GM18861 (cell line): ENCODE results near the gene KIRREL2.

Source experiments
- ATAC-seq: cut with Tn5 transposase; IDR thresholded peaks from one replicate; pipeline ENCODE4 v1.9.1; 2021; ENCODE audit not compliant: unreplicated experiment

The KIRREL2 gene

DNA sequence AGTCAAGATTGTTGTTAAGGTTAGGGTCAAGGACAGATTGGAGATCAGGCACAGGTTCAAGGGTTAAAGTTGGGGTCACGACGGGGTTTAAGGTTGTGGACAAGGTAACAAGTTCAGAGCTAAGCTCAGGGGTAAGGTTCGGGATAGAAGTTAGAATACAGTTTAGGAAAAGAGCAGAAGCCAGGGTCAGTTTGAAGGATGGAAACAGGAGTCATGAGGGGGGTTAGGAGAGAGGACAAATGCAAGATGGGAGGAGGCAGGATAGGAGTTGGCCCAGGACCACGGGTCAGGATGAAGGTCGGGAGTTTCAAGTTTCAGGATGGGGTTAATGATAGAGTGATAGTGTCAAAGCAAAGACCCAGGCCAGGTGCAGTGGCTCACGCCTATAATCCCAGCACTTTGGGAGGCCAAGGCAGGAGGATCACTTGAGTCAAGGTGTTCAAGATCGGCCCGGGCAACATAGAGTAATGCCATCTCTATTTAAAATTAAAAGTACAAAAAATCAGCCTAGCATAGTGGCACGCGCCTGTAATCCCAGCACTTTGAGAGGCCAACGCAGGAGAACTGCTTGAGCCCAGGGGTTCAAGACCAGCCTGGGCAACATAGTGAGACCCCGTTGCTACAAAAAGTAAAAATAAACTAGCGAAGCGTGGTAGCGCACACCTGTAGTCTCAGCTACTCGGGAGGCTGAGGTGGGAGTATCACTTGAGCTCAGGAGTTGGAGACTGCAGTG is 12.1 kb upstream of the KIRREL2 start:
- ATAC-seq = no peak

DNA sequence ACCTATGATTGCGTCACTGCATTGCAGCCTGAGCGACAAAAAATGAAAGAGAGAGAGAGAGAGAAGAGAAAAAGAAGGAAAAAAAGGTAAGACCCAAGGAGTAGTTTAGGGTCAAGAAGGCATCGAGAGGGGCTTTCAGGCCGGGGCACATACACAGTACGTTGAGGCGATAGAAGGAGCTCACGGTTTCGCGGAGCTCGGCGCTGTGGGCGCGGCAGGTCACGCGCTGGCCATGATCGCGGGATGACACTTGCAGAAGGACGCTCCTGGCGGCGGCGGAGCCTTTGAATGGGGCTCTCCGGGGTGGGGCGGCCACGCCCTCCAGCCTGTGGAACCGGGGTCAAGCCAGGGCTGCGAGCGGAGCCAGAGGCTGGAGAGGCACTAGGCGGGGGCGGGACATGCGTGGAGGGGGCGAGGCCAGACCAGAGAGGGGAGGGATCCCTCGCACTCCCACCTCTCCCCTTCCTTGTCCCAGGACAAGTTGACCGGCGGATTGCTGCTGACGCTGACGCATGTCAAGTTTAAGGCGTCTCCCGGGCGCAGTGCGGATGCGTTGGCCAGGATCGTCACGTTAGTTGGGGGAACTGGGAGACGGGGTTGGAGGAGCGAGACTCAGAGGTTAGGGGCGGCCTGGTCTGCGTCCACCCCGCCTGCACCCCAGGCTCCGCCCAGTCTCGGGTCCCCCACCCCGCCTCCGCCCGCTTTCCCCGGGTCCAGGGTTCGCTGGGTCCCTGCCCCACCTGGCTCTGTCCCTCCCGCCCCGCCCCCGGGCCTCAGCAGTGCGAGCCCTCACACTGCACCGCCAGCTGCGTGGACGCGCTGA is 11.3 kb upstream of the KIRREL2 start:
- ATAC-seq = no peak

DNA sequence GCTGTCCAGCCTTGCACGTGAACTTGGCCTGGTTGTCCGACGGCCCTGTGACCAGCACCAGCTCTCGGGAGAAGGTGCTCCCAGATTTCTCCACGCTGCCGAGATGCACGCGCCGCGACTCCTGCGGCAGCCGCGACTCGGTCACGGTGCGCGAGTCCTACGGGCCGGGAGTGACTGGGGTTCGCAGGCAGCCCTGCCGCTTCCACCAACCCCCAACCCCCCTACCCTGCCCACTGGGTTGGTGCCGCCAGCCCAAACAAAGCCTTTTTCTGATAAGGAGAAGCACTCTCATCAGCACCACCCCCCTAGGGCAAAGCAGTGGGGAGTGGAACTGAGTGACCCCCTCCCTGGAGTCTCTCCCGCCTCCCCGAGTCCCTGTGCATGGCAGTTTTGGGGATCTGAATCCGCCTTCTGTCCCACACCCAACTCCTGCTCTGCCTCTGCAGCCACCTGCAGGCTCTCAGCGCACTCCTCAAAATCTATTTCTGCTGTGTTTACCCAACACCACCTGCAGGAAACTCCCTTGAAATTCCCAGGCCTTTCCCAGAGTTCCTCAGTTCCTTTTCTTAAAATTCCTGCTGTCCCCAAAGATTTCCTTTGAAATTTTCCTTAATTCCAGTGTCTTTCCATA is 10.6 kb upstream of the KIRREL2 start:
- no peak for ATAC-seq

DNA sequence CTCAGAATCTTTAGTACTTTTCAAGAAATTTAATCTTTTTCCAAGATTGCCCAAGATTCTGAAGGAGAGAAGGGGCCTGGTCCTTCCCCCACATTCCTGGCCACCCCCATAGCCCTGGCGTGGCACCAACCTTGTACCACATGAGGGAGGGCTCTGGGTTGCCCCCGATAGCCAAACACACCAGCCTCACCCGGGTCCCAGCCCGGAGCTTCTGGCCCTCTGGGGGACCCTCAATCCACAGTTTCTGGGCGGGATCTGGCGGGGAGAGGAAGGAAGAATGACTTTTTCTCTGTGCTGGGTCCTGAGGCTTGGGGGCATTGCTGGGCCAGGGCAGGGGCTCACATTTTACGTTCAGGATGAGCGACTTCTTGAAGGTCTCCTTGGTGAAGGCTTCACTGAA is 8.8 kb upstream of the KIRREL2 start:
- no peak for ATAC-seq

DNA sequence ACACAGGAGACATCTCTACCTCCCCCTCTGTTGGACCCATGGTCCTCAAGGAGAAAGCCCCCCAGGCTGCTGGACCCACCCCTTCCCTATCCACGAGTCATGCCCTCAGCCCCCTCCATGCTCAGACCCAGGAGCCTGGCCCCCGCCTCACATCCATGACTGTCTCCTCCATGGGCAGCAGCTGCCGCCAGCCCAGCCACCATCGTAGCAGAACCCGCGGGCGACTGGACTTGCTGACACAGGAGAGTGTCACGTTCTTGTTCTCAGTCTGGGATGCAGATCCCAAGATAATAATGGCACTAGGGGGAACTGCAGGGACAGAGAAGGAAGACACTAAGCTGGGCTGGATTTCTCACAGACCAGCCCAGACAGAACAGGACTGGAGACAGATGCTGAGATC is 8.2 kb upstream of the KIRREL2 start:
- ATAC-seq = no peak

DNA sequence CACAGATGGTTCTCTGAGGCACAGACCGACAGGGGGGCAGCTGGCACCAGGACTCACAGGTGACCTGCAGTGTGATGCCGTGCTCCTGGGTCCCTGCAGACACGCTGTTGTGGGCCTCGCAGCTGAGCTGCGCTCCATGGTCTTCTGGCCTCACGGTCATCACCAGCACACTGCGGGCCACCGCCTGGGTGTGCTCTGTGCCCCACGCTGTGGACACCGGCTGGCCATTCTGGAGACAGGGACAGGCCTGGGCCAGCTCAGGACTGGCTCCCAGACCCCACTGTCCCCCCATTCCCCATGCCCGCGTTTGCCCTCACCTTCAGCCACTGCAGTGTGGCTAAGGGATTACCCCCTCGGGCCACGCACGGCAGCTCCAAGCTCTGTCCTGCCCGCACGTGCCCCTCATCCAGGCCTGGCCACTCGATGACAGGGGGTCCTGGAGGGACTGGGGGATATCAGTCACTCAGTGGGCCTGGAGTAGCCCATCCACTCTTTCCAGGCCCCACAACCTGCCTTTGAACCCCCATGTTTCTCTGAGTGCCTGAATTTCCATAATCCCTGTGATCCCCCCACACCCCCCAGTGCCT is 7.7 kb upstream of the KIRREL2 start:
- ATAC-seq = no peak

DNA sequence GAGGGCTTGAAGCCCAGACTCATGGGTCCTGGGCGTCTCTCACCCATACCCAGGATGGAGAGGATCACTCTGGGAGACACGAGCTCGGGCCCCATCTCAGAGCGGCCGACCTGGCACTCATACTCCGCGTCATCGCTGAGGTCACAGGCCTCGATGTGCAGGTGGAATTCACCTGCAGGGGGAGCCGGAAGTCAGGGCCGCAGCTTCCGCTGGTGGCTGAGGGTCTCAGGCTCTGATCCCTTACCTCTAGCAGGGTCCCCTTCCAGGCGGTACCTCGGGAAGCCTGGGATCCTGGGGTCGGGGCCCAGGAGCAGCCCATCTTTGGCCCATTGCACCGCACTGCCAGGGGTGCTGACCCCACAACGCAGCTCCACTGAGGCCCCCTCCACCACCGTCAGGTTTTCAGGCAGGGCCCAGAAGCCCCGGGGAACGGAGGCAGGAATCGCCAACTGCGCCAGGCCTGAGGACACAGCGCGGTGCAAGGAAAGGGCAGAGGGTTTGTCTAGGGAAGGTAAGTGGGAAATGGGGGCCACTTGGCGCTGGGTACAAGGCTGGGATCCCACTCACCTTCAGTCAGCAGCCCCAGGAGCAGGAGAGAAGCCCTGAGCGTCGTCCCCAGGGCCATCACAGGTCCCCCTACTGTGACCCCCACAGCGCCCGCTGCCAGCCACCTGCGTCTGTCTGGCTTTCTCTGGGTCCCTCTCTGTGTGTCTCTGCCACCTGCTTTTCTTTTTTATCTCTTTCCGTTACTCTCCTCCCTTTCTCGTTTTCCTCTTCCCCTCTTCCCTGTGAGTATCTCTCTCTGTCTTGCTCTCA is 5.3 kb upstream of the KIRREL2 start:
- ATAC-seq = no peak

DNA sequence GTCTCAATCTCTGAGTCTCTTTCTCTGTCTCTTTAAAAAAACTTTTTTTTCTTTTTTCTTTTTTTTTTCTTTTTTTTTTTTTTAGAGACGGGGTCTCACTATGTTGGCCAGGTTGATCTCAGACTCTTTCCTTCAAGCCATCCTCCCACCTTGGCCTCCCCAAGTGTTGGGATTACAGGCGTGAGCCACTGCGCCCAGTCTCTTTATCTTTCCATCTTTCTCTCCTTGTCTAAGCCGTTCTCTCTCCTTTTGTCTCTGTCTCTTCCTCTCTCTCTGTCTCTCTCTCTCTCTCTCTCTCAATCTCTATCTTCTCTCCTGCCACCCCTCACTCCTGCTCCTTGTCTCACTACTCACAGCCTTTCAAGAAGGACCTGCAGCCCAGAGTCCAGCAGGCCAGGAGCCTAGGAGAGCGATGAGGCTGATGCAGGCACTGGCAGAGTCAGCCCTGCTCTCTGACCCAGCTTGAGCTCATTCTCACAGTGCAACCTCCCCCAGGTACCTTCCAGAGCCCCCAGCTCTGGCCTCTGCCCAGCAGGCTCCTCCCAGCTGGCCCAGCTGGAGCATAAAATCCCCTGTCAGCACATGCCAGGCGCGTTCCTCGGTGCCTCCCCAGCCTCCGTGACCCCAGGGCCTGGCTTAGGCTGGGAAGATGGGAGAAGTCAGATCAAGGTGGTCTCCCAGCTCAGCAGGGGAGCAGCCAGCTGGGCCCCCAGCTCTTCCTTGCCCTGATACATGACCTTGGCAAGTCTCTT is 4.5 kb upstream of the KIRREL2 start, which contains the start of gene NPHS1:
Gene NPHS1, minus strand, starts transcription at position 476 of the 752 bp plus-strand sequence. CDS start 667 bp downstream, outside the sequence.
- no peak for ATAC-seq

DNA sequence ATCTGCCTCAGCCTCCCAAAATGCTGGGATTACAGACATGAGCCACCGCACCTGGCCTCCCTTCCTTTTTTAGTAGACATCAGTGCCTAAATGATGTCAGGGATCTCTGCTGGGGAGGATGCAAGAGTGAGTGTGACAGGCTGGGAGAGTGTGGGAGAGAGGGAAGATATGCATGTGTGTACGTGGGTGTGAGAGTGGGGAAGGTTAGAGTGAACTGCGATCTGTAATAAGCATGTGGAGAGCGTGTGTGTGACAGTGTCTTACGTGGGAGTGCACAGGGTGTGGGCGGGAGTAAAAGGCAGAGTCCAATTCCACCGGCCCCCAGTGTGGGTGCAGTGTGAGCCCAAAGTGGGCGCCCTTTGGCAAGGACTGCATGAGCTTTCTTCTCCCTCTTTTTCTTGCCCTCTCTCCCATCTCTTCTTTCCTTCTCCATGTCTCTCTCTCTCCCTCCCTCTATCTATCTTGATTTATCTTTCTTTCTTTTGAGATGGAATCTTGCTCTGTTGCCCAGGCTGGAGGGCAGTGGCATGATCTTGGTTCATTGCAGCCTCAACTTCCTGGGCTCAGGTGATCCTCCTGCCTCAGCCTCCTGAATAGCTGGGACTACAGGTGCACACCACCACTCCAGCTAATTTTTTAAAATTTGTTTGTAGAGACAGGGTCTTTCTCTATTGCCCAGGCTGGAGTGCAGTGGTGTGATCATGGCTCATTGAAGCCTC is 3.5 kb upstream of the KIRREL2 start:
- ATAC-seq = no peak

DNA sequence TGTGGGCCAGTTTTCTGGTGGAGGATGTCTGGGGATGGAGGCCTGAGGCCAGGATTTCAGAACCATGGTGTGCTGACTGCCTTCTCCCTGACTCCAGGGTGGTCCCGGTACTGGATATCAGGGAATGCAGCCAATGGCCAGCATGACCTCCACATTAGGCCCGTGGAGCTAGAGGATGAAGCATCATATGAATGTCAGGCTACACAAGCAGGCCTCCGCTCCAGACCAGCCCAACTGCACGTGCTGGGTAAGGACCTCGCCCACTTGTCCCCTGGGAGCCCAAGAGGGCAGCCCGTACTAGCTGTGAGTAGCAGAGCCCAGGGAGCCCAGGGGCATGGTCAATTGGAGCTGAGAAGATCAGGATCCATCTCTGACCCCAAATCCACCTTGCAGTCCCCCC is 1.6 kb downstream of the KIRREL2 start:
- no peak for ATAC-seq

DNA sequence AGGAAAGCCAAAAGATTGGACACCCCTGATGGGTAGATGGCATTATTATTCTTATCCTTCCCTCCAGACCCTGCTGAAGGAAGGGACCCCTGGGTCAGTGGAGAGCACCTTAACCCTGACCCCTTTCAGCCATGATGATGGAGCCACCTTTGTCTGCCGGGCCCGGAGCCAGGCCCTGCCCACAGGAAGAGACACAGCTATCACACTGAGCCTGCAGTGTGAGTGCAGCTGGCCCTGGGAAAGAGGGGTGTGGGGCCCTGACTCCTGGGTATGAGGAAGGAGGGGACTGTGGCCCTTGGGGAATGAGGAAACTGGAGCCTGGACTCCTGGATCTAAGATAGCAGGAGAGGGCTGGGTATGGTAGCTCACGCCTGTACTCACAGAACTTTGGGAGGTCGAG is 2.7 kb downstream of the KIRREL2 start:
- ATAC-seq = no peak

DNA sequence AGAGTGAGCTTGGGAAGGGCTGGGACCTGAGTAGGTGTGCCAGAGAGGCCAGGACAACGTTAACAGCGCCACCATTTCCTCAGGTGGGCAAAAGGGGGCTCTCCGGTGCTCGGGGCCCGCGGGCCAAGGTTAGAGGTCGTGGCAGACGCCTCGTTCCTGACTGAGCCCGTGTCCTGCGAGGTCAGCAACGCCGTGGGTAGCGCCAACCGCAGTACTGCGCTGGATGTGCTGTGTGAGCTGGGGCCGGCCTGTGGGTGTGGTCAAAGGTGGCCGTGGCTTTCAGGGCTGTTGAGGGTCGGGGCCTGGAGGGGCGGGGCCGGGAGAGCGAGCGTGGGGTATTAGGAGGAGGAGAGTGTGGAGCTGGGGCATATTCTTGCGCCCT is 3.7 kb downstream of the KIRREL2 start:
- ATAC-seq = no peak

DNA sequence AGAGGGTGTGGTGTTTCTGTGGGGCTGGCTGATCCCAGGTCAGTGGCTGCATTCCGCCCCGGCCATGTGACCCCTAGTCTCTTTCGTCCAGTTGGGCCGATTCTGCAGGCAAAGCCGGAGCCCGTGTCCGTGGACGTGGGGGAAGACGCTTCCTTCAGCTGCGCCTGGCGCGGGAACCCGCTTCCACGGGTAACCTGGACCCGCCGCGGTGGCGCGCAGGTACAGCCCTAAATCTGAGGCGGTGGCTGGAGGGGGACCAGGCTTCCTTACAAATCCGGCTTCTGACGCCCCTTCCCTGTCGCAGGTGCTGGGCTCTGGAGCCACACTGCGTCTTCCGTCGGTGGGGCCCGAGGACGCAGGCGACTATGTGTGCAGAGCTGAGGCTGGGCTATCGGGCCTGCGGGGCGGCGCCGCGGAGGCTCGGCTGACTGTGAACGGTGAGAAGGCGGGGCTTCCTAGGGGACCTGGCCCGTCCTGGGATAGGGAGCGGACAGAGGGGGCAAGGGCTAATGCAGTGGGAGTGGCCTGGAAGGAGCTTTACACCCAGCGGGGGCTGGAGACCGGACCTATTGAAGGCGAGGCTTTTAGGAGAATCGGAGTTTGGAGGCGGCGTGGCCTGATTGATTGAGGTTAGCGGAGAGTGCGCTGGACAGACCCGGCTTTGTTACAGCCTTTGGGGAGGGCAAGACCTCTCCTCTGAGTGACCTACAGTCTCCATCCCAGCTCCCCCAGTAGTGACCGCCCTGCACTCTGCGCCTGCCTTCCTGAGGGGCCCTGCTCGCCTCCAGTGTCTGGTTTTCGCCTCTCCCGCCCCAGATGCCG is 4.3 kb downstream of the KIRREL2 start:
- no peak for ATAC-seq

DNA sequence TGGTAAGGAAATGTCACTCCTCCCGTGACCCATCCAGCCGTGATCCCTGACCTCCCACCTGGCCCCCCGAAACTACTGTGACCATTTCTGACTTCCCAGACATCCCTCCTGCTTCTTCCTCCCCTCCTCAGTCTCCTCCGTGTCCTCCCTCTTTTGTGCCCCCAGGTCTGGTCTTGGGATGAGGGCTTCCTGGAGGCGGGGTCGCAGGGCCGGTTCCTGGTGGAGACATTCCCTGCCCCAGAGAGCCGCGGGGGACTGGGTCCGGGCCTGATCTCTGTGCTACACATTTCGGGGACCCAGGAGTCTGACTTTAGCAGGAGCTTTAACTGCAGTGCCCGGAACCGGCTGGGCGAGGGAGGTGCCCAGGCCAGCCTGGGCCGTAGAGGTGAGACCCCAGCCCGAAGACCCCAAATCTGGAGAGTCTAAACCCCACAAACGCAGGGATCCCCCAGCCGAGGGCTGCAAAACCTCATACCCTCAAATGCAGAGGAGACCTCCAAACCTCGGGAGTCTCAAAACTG is 5.0 kb downstream of the KIRREL2 start:
- ATAC-seq = no peak

DNA sequence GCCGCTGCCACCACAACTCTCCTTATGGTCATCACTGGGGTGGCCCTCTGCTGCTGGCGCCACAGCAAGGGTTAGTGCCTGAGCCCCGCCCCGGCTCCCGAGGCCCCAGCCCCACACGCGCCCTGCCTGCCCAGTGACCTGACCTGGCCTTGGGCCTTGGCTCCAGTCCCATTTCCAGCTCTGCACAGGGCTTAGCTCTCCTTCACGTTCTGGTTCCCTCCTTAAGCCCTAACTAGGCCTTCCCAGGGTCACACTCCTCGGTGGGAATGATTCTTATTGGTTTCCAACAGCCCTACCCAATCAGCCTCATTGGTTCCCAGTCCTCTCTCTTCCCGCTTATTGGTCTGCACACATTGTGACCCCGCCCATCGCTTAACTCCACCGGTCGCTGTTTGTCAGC is 5.8 kb downstream of the KIRREL2 start:
- no peak for ATAC-seq

DNA sequence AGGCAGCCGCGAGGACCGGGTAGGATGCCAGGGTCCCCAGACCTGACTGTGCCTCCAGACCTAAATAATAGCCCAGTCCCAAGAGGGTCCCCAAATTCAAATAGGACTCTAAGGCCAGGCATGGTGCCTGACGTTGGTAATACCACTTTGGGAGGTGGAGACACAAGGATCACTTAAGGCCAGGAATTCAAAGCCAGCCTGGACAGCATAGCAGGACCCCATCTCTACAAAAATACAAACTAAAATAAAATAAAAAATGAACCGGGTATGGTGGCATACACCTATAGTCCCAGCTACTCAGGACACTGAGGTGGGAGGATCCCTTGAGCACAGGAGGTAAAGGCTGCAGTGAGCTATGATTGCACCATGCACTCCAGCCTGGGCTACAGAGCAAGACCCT is 6.3 kb downstream of the KIRREL2 start:
- ATAC-seq = no peak

DNA sequence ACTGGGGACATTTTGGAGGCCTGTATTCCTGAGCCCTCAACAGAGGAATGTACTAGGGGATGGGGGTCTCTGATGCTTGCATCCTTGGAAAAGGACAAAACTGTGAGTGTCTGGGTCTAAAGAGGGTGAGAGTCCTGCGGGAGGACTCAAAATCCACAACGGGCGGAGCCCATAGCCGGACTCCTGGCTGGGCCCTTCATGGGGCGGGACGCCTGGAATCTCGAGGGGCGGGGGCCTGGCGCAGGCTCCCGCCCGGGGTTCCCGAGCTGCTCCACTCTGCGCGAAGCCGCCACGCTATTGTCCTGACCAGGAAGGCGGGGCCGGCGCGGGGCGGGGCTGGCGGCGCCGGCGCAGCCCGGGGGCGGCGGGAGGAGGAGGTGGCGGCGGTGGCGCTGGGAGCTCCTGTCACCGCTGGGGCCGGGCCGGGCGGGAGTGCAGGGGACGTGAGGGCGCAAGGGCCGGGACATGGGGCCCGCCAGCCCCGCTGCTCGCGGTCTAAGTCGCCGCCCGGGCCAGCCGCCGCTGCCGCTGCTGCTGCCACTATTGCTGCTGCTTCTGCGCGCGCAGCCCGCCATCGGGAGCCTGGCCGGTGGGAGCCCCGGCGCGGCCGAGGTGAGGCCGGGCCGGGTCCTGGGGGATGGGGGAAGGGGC is 11.6 kb downstream of the KIRREL2 start, which contains the start of gene APLP1:
Gene APLP1, plus strand, starts transcription at position 403 of the 651 bp plus-strand sequence. Its CDS starts 63 bp downstream, at position 466.
- ATAC-seq = no peak
